Fibroblast of pulmonary artery (primary cell): ENCODE results near the gene PMM1.
"Not testable (repeated sequence)": the region's sequence is repeated elsewhere in the genome, so short reads cannot be mapped to it uniquely, and the experiment has no call there.

Experiments
- DNase-seq: peaks from one replicate; pipeline ENCODE4 v3.0.0-alpha.2; 2010; ENCODE audit warnings: low read depth
- H3K4me3 ChIP-seq: replicated peaks from 2 replicates; pipeline ENCODE4 v1.5.1; 2011; ENCODE audit warnings: low read depth, mild to moderate bottlenecking, control low read depth, low read length, moderate library complexity
- TF ChIP-seq, protein P1 (sequence below): IDR thresholded peaks from 2 replicates; pipeline ENCODE4 v1.5.1; 2011; ENCODE audit warnings: mild to moderate bottlenecking, control low read depth, low read length, inconsistent platforms; ENCODE audit errors: missing control alignments

Gene PMM1

DNA sequence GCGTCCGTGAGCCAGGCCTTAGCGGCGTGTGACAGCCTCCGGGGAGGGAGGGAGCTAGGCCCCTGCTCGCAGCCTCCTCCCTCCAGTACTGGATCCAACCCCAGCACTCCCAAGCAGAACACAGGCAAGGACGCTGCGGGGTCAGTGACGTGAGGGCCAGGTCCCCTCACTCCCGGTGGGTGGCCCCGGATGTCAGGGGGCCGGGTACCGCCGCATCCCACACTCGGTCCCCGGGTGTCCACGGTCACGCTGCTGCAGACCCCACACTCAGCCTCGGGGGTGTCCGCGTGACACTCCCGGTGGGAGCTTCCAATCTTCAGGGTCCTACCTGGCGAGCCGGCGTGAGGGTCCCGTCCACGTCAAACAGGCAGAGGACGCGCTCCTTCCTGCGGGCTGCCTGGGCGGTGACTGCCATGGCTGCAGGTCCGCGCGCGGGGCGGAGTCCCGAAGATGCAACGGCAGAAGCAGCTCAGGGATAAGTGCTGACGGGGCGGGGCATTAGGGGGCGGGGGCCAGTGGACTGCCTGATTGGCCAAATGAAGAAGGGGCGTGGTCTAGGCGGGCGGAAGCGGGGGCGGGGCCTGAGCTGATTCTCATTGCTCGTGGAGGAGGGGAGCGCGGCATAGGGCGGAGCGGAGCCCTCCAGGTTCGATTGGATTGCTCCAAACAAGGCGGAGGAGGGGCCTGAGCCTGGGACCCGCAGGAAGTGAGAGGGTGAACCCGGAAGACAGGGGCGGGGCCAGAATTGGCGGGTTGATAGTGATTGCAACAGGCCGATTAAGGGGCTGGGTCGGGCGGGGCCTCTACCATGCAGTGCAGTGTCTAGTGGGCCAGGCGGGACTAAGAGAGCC is at the start of gene PMM1:
Gene PMM1 (minus strand): TSS at position 450 of the 851 bp plus-strand sequence. CDS start 35 bp downstream, at position 415.
- H3K4me3 ChIP-seq, result peak within 1 kb of the TSS; percentile 91
- TF ChIP-seq, protein P1, sequence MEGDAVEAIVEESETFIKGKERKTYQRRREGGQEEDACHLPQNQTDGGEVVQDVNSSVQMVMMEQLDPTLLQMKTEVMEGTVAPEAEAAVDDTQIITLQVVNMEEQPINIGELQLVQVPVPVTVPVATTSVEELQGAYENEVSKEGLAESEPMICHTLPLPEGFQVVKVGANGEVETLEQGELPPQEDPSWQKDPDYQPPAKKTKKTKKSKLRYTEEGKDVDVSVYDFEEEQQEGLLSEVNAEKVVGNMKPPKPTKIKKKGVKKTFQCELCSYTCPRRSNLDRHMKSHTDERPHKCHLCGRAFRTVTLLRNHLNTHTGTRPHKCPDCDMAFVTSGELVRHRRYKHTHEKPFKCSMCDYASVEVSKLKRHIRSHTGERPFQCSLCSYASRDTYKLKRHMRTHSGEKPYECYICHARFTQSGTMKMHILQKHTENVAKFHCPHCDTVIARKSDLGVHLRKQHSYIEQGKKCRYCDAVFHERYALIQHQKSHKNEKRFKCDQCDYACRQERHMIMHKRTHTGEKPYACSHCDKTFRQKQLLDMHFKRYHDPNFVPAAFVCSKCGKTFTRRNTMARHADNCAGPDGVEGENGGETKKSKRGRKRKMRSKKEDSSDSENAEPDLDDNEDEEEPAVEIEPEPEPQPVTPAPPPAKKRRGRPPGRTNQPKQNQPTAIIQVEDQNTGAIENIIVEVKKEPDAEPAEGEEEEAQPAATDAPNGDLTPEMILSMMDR, result no peak
- DNase-seq, result peak; percentile 99

DNA sequence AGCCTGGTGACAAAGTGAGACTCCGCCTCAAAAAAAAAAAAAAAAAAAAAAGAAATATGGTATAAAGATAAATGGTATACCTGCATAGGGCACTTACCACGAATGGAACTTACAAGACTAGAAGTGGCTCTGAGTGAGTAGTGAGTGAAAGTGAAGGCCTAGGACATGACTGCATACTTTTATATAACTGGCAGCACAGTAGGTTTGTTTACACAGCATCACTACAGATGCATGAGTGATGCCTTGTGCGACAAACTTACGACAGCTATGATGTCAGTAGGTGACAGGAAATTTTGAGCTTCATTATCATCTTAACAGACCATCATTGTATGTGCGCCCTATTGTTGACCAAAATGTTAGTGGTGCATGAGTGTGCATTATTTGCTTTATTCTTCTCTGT is 49.1 kb upstream of the PMM1 start:
- TF ChIP-seq, protein P1, result no peak
- DNase-seq, result no peak
- H3K4me3 ChIP-seq, result no peak overlapping the region

DNA sequence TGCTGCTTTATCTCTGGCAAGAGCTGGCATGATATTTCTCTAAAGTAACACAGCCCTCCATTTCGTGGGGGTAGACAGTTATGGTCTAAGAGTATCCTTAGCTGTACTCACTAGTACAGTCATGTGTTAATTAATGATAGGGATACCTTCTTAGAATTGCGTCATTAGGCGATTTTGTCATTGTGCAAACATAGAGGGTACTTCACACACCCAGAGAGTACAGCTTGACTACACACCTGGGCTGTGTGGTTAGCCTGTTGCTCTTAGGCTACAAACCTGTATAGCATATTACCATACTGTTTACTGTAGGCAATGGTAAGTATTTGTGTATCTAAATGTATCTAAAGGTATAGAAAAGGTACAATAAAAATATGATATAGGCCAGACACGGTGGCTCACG is 48.5 kb upstream of the PMM1 start:
- TF ChIP-seq, protein P1, result no peak
- H3K4me3 ChIP-seq, result no peak overlapping the region
- no peak for DNase-seq

- H3K4me3 ChIP-seq, DNase-seq: not testable (repeated sequence)
Observed at GRCh38 chr22:41637623-41638022, 48.0 kb upstream of the PMM1 start.

- peak; percentile 14 for DNase-seq
- H3K4me3 ChIP-seq, result no peak overlapping the region
- TF ChIP-seq, protein P1, result no peak
Observed at GRCh38 chr22:41636467-41636866, 46.8 kb upstream of the PMM1 start.

GRCh38 chr22:41634610-41635009 is 45.0 kb upstream of the PMM1 start:
- not testable (repeated sequence) for DNase-seq, H3K4me3 ChIP-seq

DNA sequence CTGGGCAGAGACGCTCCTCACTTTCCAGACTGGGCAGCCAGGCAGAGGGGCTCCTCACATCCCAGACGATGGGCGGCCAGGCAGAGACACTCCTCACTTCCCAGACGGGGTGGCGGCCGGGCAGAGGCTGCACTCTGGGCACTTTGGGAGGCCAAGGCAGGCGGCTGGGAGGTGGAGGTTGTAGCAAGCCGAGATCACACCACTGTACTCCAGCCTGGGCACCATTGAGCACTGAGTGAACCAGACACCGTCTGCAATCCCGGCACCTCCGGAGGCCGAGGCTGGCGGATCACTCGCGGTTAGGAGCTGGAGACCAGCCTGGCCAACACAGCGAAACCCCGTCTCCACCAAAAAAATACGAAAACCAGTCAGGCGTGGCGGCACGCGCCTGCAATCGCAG is 42.0 kb upstream of the PMM1 start:
- not testable (repeated sequence) for H3K4me3 ChIP-seq, DNase-seq

DNA sequence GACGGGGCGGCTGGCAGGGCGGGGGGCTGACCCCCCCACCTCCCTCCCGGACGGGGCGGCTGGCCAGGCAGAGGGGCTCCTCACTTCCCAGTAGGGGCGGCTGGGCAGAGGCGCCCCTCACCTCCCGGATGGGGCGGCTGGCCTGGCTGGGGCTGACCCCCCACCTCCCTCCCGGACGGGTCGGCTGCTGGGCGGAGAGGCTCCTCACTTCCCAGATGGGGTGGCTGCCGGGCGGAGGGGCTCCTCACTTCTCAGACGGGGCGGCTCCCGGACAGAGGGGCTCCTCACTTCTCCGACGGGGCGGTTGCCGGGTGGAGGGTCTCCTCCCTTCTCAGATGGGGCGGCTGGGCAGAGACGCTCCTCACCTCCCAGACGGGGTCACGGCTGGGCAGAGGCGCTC is 41.5 kb upstream of the PMM1 start:
- H3K4me3 ChIP-seq, DNase-seq: not testable (repeated sequence)

- TF ChIP-seq, protein P1, result no peak
- no peak overlapping the region for H3K4me3 ChIP-seq
- DNase-seq, result no peak
Observed at GRCh38 chr22:41625577-41625976, 35.9 kb upstream of the PMM1 start.
